ENCODE measurements around the gene SYNE2.
"Not testable (repeated sequence)": the region's sequence is repeated elsewhere in the genome, so short reads cannot be mapped to it uniquely, and the experiment has no call there.

The SYNE2 gene

GRCh38 chr14:64201921-64202545, 349.2 kb downstream of the SYNE2 start:
- DNase-seq: peak; percentile 23

GRCh38 chr14:64202716-64203115, 349.9 kb downstream of the SYNE2 start:
- no peak for DNase-seq

GRCh38 chr14:64203366-64204006, 350.7 kb downstream of the SYNE2 start:
- no peak for DNase-seq

- no peak for DNase-seq
These were observed 355.5 kb downstream of the SYNE2 start for GRCh38 chr14:64208261-64208660.

- DNase-seq: no peak
These were observed 356.2 kb downstream of the SYNE2 start for GRCh38 chr14:64208981-64209380.

- no peak for DNase-seq
These were observed 356.8 kb downstream of the SYNE2 start for GRCh38 chr14:64209444-64210131.

GRCh38 chr14:64210216-64210615, 357.4 kb downstream of the SYNE2 start:
- DNase-seq: no peak

- DNase-seq: not testable (repeated sequence)
These were observed 358.1 kb downstream of the SYNE2 start for GRCh38 chr14:64210912-64211311.

GRCh38 chr14:64212666-64213065, 359.9 kb downstream of the SYNE2 start:
- DNase-seq: no peak

GRCh38 chr14:64213086-64213485, 360.3 kb downstream of the SYNE2 start:
- no peak for DNase-seq

GRCh38 chr14:64213853-64214570, 361.2 kb downstream of the SYNE2 start:
- DNase-seq: no peak

GRCh38 chr14:64215274-64215673, 362.5 kb downstream of the SYNE2 start:
- DNase-seq: no peak

GRCh38 chr14:64215978-64216377, 363.2 kb downstream of the SYNE2 start:
- DNase-seq: no peak

- DNase-seq: no peak
These were observed 364.5 kb downstream of the SYNE2 start for GRCh38 chr14:64217308-64217707.

GRCh38 chr14:64217834-64218233, 365.0 kb downstream of the SYNE2 start:
- no peak for DNase-seq

- DNase-seq: no peak
These were observed 365.8 kb downstream of the SYNE2 start for GRCh38 chr14:64218344-64219240.

- DNase-seq: no peak
These were observed 367.3 kb downstream of the SYNE2 start for GRCh38 chr14:64220056-64220455.

GRCh38 chr14:64220466-64220865, 367.7 kb downstream of the SYNE2 start:
- DNase-seq: no peak

GRCh38 chr14:64221391-64222003, 368.7 kb downstream of the SYNE2 start:
- no peak for DNase-seq

- no peak for DNase-seq
These were observed 372.4 kb downstream of the SYNE2 start for GRCh38 chr14:64225151-64225757.

GRCh38 chr14:64227856-64228255, 375.1 kb downstream of the SYNE2 start:
- DNase-seq: no peak

GRCh38 chr14:64229489-64229888, 376.7 kb downstream of the SYNE2 start:
- no peak for DNase-seq
